Iris pigment epithelial cell (primary cell): ENCODE measurements around the gene MYO18A.
A peak's percentile ranks its signal among the peaks of the same experiment; 100 is the strongest.

ENCODE experiments used
- DNase-seq: peaks from one replicate; pipeline ENCODE4 v3.0.0-alpha.2; 2011; ENCODE audit warnings: low read depth

The MYO18A gene

DNA sequence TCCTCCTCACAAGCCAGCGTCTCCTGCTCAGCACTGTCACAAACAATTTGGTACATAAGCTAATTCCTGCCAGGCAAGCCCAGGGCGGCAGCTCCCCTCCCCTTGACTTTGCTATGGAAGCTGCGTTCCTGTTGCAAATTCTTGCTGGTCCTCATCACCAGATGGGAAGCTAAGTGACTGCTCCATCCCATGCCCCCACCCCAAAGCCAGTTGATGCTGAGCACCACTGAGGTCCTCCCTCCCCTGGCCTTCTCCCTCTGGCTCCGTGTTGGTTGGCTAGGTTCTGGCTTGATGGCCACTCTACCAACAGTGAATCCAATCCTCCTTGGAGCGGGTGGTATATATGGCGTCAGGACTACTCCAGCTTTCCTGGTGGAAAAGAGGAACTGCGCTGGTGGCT is 102.9 kb downstream of the MYO18A start:
- no peak for DNase-seq

DNA sequence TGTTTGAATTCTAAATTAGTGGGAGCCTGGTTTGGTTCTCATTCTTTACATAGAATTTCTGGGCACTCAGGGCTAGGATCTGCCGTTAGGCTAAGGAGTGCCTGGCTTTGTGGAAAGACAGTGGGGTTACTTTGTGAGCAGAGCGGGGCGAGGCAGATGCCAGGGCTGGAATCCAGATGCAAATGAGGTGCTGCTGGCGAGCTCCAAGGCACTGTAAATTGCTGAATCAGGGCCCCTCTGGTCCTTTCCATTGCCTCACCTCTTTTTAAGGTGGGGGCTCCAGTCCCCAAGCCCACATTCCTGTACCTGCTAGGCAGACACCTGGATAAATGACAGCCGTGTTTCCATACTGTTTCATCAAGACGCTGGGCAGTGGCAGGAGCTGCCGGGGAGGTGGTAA is 103.5 kb downstream of the MYO18A start:
- no peak for DNase-seq

DNA sequence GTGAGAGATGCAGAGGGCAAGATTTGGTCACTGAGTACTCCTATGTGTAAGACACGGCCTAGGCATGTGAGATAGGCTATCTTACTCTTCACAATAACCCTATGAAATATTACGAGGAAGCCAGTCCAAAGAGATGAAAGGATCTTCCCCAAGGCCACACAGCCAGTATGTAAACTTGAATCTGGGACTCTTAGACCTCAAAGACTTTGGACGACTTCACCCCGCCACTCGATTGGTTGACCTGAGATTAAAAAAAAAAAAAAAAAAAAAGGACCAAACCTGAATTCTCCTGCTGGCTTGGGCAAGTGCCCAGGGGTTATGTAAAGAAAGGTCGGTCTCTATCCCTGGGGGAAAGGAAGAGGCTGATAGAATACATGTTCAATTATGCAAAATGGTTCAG is 104.1 kb downstream of the MYO18A start:
- no peak for DNase-seq

DNA sequence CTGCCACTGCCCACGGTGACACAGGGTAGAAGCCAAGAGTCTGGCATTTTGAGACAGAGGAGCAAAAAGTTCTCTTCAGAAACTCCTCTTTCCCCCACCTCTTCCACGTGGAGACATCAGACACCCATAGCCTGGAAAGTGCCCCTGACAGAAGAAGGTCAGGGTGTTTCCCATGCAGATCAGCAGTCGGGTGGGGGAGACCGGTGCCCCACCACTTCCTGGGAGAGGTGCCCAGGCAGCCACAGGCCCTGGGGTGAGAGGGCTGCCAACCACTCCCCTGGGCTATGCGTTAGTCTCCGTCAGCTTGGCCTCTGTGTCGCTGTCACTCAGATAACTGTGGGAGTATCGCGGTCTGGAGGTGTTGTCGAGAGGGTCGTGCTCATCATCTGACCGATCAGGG is 105.7 kb downstream of the MYO18A start:
- no peak for DNase-seq

DNA sequence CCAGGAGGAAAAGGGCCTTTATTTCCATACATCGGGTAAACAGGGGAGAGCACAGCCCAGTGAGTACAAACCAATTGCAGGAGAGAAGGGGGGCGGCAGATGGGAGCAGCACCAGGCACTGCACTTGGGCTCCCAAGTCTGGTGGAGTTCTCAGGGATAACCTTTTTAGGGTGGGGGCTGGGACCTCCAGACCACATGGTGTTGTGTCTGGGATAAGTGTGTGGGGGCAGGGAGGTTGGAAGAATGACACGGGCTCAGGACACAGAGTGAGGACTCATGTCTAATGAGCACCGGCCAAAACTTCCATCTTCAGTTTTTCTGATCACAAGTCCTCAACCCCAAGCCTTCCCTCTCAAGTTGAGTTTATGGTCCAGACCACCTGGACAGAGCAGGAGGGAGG is 106.7 kb downstream of the MYO18A start:
- DNase-seq = no peak

DNA sequence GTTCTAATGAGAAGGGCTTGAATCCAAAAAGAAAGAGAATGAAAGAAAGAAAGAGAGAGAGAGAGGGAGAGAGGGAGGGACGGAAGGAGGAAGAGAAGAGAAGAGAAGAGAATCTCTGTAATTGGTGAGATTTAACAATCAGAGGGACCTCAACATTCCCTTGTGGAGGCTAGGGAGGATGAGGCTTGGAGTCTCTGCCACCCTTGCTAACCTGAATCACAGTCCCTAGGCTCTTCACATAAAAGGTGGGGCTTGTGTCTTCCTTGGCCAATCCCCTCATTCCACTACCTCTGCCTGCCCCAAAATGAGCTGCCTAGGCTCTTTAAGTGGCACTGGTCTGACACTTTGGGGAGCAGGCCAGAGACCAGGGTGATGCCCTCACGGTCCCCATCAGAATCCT is 107.2 kb downstream of the MYO18A start:
- no peak for DNase-seq

DNA sequence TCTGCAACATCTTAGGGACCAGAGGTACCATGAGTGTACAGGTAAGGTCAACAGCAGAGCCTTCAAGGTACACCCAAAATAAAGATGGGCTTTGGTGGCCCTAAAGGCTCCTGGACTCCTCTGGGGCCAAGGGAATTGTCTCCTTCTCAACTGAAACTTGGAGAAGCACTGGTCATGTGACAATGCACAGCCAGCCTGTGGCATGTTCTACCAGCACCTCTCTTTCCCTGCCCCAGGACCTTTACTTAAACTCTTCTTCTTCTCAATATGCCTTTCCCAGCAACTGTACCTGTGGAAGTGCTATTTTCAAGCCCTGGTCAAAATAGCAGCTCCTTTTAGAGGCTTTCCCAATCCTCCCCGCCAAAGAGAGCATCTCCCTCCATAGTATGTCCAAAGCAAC is 108.9 kb downstream of the MYO18A start:
- DNase-seq = no peak

DNA sequence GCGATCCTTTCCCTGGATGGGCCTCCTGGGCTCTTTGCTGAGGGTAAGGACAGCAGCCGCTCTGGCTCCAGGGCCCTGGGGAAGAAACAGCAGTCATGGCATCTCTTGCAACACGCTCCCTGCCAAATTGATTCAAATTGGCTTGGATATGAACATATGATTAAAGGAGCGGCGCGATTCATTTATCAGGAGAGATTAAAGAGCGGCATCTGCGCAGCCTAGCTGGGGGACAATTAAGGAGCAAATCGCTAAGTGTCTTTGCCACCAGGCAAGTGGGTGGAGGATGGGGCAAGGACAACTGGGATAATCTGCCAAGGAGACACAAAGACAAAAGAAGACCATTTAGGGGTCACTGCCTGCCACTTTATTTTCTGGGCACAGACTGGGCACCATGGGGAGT is 109.4 kb downstream of the MYO18A start:
- DNase-seq = no peak

DNA sequence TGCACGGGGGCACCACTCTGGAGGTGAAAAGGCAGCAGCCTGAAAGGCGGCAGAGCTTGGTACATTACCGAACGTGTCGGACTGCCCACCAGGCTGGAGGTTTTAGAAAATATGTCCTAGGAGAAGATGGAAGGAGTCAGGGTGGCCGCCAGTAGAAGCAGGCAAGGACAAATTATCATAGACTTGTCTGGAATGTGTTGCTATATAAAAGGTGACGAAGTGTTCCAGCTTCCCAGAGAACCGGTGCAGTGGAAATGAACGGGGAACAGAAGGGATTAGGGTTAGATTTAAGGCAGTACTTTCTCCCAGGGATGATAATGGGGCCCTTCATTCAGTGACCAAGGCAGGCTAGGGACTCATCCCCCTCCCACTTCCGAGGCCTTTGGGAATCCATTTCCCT is 109.9 kb downstream of the MYO18A start:
- DNase-seq = no peak

DNA sequence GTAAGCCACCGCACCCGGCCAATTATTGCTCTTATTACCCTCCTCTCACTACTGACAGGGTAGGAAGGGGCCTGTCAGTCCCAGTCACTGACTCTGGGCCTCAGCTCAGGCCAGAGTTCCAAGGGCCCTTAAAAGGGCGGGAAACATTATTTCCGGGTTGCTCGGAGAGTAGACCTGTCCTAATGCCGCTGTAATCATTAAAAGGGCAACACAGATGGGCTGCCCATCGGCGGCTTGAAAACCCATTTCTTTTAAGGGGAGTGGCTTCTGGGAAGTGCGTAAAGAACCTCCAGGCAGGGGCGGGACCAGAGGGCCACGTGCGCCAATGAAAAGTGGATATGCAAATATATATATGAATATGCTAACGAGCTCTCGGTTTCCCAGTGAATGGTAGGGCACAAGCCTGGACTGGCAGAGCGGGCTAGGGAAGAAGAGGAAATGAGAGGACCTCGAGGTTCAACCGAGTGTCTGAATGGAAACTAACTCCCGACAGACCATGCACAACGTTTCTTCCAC is 110.6 kb downstream of the MYO18A start:
- peak; percentile 5 for DNase-seq

DNA sequence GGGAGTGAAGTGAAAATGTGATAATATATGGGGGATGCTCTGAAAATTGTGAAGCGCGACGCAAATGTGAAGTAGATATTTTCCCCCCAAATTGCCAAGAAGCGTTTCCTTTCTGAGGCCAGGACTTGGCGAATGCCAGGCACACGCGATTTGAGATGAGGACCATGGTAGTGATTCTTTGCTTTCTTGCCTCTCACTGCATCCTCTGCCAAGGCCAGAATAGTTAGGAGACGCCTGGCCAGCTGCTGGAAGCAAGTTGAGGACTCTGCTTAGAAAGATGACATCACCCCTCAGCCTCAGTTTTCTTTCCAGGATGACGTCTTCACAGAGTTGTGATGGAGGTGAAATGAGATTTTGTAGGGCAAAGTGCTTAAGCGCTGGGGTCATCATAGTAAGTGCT is 111.4 kb downstream of the MYO18A start:
- no peak for DNase-seq

DNA sequence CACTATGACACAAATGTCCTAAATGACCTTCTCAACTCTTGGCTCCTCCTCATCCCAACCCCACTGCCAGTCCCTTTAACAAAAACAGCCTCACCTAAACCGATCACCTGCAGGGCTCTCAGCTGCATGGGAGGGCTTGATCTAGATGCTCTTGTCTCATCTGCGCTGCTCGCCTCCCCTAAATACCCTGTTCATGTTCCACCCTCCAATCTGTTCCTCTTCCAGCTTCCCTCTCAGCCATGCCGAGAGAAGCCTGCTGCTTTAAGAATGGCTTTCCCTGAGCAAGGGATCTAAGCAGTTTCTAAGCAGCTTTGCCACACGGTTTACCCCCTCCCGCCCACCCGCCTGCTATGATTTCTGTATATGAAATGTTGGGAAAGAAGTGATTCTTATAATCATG is 113.6 kb downstream of the MYO18A start:
- no peak for DNase-seq

DNA sequence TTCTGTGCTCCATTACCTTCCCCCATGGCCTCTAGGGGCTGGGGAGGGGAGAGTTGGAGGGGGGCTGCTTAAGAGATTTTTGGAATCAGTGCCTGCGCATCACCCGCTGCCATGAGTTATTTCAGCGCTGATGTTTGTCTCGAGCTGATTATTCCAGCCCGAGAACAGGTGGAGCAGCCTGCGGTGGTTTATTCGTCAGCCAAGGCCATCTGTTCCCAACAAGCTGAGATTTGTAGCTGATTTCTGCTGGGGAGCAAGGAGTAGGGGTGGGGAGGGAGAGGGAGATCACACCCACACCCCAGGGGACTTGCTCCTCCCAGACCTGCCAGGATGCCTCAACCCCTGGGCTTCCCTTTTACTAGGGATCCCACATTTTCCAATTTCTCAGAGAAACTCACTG is 114.2 kb downstream of the MYO18A start:
- no peak for DNase-seq

DNA sequence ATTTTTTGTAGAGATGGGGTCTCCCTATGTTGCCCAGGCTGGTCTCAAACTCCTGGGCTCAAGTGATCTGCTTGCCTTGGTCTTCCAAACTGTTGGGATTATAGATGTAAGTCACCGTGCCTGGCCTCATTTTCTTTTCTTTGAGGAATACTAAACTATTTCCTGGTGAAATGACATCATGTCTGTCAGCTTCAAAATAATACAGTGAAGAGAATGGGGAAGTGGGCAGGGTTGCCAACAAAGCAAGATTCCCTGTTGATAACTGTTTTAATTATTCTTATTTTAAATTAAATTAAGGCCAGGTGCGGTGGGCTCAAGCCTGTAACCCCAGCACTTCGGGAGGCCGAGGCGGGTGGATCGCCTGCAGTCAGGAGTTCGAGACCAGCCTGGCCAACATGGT is 116.2 kb downstream of the MYO18A start:
- DNase-seq = no peak

DNA sequence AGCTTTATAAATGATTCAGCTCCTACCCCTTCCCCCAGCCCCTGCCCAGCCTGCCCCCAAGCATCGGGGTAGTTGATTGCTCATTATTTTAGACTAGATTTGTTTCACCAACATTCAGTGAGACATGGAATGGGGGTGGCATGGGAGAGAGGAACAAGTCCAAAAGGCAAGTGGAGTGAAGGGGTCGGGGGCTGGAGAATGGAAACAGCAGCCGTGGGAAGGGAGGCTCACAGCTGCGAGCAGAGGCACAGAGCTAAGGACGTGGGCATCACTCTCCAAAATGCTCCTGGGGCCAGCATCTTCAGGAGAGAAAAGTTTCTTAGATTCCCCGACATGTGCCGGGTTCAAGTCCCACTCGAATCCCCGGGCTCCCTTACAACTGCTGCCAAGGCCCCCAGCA is 118.0 kb downstream of the MYO18A start:
- DNase-seq = no peak

DNA sequence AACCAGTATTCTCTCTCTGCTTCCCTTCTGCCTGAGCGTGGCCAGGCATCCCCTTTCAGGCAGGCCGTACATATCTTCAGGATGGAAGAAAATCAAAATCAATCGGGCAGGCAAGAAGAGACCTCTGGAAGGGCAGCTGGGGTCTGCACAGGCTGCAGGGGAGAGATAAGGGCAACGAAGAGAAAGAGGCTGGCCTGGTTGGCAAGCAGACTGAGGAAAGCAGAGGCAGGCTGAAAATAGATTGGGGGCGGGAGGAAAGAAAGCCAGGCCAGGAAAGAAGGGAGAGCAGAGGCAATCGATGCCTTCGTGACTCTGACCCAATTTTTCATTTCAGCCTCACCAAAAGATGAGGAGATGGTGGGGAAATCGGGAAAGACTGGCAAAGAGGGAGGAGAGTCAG is 119.2 kb downstream of the MYO18A start:
- no peak for DNase-seq

DNA sequence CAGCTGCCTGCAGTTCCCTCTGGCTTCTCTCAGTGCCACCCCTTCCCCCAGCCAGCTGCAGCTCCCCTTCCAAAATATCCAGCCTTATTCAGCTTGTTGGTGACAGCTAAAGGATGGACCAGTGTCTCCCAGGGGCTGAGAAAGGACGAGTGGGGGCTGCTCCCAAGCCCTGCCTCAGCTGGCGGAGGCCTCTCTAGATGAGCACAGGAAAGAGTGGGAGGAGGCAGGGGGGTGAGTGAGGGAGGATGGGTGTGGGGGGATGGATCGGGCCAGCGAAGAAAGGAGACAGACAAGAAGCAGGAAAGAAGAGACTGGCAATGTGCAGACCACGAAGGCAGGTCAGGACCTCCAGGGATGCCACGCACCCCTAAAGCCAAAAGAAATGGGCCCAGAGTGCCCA is 119.7 kb downstream of the MYO18A start:
- no peak for DNase-seq

DNA sequence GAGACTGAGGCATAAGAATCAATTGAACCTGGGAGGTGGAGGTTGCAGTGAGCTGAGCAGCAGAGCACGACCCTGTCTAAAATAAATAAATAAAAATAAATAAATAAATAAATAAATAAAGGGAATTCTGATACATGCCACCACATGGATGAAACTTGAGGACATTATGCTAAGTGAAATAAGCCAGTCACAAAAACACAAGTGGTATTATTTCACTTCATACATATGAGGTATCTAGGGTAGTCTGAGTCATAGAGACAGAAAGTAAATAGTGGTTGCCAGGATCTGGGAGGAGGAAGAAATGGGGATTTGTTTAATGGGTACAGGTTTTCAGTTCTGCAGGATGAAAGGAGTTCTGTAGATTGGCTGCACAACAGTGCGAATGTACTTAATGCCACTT is 120.9 kb downstream of the MYO18A start:
- DNase-seq = peak; percentile 75

DNA sequence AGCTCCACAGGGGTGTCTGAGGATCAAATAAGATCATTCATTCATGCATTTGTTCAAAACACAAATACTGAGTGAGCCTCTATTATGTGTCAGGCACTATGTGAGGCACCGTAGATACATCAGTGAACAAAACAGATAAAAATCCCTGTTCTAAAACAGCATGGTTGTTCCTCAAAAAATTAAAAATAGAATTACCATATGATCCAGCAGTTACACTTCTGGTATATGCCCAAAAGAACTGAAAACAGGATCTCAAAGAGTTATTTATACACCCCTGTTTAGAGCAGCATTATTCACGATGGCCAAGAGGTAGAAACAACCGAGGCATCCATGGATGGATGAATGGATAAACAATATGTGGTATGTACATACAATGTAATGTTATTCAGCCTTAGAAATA is 121.8 kb downstream of the MYO18A start:
- DNase-seq = no peak

DNA sequence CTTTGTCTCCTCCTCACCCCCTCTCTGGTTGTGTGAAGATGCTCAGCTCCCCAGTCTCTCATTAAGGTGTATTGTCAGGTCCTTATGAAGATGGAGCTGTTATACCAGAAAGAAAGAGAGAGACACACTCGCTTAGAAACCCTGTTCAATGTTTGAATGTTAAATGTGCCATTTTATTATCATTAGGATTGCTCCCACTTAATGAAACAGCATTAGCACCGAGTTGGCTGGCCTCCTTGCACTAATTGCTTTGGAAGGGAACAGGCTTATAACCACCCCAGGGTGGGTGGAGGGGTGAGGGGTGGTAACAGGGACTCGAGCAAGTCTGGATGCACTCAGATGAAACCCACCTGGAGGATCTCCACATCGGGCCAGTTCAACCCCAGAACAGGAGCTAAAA is 122.8 kb downstream of the MYO18A start:
- DNase-seq = no peak

DNA sequence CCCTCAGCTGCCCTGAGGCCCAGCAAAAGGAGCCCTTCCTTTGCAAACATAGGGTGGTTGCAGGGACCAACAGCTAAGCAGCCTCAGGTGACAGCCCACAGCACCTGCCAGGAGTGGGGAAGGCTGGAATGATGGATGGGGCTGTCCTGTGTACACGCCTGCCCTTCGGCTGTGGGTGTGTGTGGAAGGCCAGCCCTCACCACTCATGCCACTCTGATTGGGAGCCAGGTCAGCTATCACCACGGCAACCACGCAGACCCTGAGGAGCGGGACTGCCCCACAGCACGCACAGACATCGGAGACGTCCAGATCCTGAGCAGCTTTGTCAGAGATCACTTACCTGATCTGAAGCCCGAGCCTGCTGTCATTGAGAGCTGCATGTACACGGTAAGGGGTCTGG is 125.4 kb downstream of the MYO18A start:
- no peak for DNase-seq

DNA sequence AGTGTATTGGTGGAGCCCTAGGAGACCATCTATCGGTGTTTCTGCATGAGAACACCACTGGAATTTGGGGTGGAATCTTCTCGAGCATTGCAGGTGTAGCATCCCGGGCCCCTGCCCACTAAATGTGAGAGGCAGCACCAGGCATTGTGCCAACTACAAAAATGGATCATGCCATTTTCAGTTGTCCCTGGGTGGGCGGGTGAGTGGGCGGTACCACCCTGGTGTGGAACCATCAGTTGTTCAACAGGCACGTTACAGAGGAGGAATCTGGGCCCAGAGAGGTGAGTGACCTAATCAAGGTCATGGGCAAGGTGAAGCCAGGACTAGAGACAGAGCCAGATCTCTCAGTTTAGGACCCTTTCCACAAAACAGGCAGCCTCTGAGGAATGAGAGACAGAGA is 128.5 kb downstream of the MYO18A start:
- DNase-seq = no peak

DNA sequence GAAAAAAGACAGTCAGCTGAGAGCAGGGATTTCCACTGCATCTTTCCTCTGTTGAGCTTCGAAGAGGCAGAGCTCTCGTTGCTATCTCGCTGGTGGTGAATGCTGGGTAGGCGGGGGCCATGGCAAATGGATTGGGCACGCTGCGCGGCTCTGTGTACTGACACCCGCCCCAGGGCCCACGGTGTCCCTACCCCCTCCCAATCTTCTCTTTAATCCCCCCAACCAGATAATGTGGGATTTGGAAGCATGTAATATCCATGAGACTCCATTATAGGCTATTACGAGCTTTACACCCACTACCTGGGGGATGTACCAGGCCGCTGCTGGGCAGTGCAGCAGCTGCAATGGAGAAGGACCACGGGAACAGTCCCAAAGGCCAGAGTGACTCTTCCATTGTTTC is 129.0 kb downstream of the MYO18A start:
- DNase-seq = no peak

DNA sequence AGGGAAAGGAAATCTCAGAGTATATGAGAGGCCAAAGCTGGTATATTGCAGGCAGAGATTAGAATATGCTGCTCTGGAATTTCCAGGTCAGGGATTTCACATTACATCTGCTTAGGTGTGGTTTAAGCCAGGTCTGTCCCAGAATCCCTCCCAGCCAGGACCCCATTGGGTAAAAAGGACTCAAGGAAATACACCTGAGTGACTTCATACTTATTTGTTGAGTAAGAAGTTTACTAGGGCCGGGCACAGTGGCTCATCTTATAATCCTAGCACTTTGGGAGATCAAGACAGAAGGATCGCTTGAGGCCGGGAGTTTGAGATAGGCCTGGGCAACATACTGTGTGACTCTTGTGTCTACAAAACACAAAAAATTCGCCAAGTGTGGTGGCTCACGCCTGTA is 130.0 kb downstream of the MYO18A start:
- no peak for DNase-seq

DNA sequence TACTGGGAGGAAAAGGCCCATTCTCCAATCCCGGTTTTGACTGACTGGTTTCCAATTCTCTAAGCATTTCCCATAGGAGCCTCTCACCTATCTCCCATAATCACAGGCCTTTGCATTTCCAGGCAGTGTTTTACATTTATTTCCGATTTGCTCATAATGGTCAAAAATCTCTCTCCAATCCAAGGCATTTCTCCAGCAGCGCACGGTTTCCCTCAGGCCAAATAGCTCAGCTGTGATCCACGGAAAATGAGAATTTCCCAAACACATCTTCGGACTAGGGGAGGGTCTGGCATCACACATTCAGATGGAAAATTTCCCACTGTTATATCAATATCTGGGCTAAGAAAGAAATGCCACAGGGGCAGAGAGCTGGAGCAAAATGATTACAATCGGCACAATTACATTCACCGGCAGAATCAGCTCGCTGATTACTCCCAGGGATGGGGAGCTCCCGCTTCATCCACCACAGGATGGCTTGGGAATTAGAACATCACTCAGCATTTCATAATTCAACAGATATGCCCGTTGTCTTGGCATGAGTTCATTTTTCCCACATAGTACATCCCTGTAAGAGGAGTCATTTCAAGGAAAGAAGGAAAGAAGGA is 130.6 kb downstream of the MYO18A start:
- no peak for DNase-seq
